Esophagus squamous epithelium (tissue), 4 donors: ENCODE results near the gene GLIPR2.

Experiments
- CTCF ChIP-seq, 6 experiments: fragments of 450-650 bp in 4 of 6; fragments of 200-600 bp in 2 of 6; sonication (generic) in 2 of 6; IDR thresholded peaks; one replicate each; pipeline ENCODE4 v1.5.1; 2016 to 2019; ENCODE audit warnings: antibody characterized with exemption in 6 of 6, mild to moderate bottlenecking in 4 of 6, moderate library complexity in 4 of 6
- POLR2A ChIP-seq, 4 donors: fragments of 450-650 bp; IDR thresholded peaks; one replicate each; pipeline ENCODE4 v1.6.1; 2017; ENCODE audit warnings: antibody characterized with exemption in 4 of 4, mild to moderate bottlenecking in 4 of 4, moderate library complexity in 3 of 4

GRCh38 chr9:36119476-36119875 lies 17.1 kb upstream of the GLIPR2 start:
- TF ChIP-seq POLR2A (IDR thresholded peaks at IDR 0.05) (no peak), CTCF (IDR thresholded peaks at IDR 0.05) (no peak)
